ENCODE results near the gene TRABD2B. TPM values are rescaled to one million over a fixed set of nuclear protein-coding genes. Genes with fewer than 3 reads are reported as not detected.

TRABD2B gene
- total and polyA plus RNA-seq, 8 donors, result 0.99 to 5.2 (median 3.3) TPM

GRCh38 chr1:47976728-47977127 is 20.5 kb downstream of the TRABD2B start:
- Histone ChIP-seq H3K36me3 (no peaks in the 10 kb centered on the region), H3K4me3 (no peak overlapping the region), H3K4me1 (no peaks in the 10 kb centered on the region), H3K9me3 (no peaks in the 10 kb centered on the region), H3K27ac (no peak overlapping the region), H3K27me3 (no peaks in the 10 kb centered on the region)
- DNase-seq, result no peak
- no peak for TF ChIP-seq CTCF (IDR thresholded peaks at IDR 0.05)
- intact Hi-C loops (cut with DNase I), result no loop called here
- ATAC-seq, result no peak

- Histone ChIP-seq H3K36me3 (no peaks in the 10 kb centered on the region), H3K27me3 (no peaks in the 10 kb centered on the region), H3K9me3 (no peaks in the 10 kb centered on the region), H3K27ac (no peak overlapping the region), H3K4me1 (no peaks in the 10 kb centered on the region), H3K4me3 (no peak overlapping the region)
- intact Hi-C loops (cut with DNase I), result no loop called here
- ATAC-seq (no peak), DNase-seq (no peak)
- no peak for TF ChIP-seq CTCF (IDR thresholded peaks at IDR 0.05)
Observed at GRCh38 chr1:47976267-47976666, 20.9 kb downstream of the TRABD2B start.

GRCh38 chr1:47975302-47975921 is 21.8 kb downstream of the TRABD2B start:
- no peak for ATAC-seq
- H3K27me3 ChIP-seq, result no peaks in the 10 kb centered on the region
- DNase-seq, result no peak
- TF ChIP-seq CTCF (IDR thresholded peaks at IDR 0.05), result no peak
- H3K4me3 ChIP-seq, result no peak overlapping the region
- H3K9me3 ChIP-seq, result no peaks in the 10 kb centered on the region
- intact Hi-C loops (cut with DNase I), result no loop called here
- H3K27ac ChIP-seq, result no peak overlapping the region
- H3K4me1 ChIP-seq, result no peaks in the 10 kb centered on the region
- H3K36me3 ChIP-seq, result no peaks in the 10 kb centered on the region

- no peak overlapping the region for H3K4me3 ChIP-seq
- no peak for ATAC-seq
- no peak overlapping the region for H3K27ac ChIP-seq
- H3K9me3 ChIP-seq, result no peaks in the 10 kb centered on the region
- no peak for TF ChIP-seq CTCF (IDR thresholded peaks at IDR 0.05)
- intact Hi-C loops (cut with DNase I), result no loop called here
- no peak for DNase-seq
- no peaks in the 10 kb centered on the region for H3K36me3 ChIP-seq
- no peaks in the 10 kb centered on the region for H3K27me3 ChIP-seq
- no peaks in the 10 kb centered on the region for H3K4me1 ChIP-seq
Observed at GRCh38 chr1:47972864-47973432, 24.2 kb downstream of the TRABD2B start.

- Histone ChIP-seq H3K27ac (no peak overlapping the region), H3K27me3 (no peaks in the 10 kb centered on the region), H3K36me3 (no peaks in the 10 kb centered on the region), H3K4me3 (no peak overlapping the region), H3K9me3 (no peaks in the 10 kb centered on the region), H3K4me1 (no peaks in the 10 kb centered on the region)
- intact Hi-C loops (cut with DNase I), result no loop called here
- TF ChIP-seq CTCF (IDR thresholded peaks at IDR 0.05), result no peak
- DNase-seq (no peak), ATAC-seq (no peak)
Observed at GRCh38 chr1:47971385-47972160, 25.6 kb downstream of the TRABD2B start.
